ENCODE measurements around the gene PPP2R5C. TPM values are rescaled to one million over a fixed set of nuclear protein-coding genes. Genes with fewer than 3 reads are reported as not detected.

Gene PPP2R5C
- total and polyA plus RNA-seq, 9 of the 15 experiments (the other 6 are each of a cell fraction or from before 2014, with no cell fraction given), result 284 to 617 (median 395) TPM

DNA sequence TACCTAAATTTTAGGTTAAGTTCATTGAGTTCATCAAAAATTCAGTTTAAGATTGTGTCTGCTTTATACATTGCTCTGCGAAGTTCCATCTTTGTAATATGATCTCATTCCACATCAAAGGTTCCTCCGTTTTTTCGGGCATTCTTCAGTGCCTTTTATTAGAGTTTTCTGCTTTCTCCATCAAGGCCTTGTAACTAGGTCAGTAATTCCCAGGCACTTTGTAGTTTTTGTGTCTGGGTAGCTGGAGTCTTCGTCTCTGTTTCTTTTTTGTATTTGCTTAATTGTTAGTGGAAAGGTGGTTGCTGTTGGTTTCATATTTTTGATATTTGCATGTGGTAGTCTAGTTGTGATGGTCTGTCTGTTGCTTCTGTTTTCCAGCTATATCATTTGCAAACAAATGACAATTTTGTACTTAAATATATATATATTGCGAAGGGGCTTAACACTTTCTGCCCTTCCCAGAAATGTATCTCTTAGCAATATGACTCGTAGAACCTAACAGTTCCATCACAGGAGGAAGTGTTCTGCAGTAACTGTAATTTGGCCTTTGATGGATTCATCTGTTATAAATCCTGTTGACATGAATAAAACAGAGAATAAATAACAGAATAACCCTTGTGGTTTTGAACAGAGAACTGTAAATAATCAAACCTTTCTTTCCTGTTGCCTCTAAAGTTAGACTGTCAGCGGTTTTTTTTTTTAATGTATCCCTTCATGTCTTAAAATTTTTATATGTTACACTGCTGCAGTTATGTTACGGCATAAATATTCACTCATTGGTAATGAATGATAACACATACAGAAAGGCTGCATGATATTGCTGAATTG is 114.4 kb downstream of the PPP2R5C start (continued):
- no peak for TF ChIP-seq AFF1 (IDR thresholded peaks at IDR 0.05; ENCODE audit: low read depth in 1 of 2, partially characterized antibody in 2 of 2)
- no peak for TF ChIP-seq COPS2 (conservative IDR thresholded peaks at IDR 0.05)
- no peak for TF ChIP-seq MYC (IDR thresholded peaks at IDR 0.05; ENCODE audit: low read depth, low read length)
- TF ChIP-seq MYC (CRISPR knock-in tag; IDR thresholded peaks at IDR 0.05; ENCODE audit: borderline replicate concordance, low read depth), result no peak
- TF ChIP-seq CBX8 (IDR thresholded peaks at IDR 0.05; ENCODE audit: borderline replicate concordance, extremely low read depth, low read depth, low read length, poor library complexity, severe bottlenecking), result no peak
- TF ChIP-seq ZZZ3 (IDR thresholded peaks at IDR 0.05), result no peak
- TF ChIP-seq NFATC3 (IDR thresholded peaks at IDR 0.05), result no peak
